NCI-H1694 treated with DMSO at 0.1 percent for 48 hours (cell line): Measurements from ENCODE around the gene INPP5K.

ENCODE experiments used
- DNase-seq: peaks from one replicate; lab custom pipeline; 2025; lab: John Stamatoyannopoulos, UW

Gene INPP5K

GRCh38 chr17:1505586-1505985, 10.8 kb downstream of the INPP5K start:
- DNase-seq, result no peak

- no peak for DNase-seq
Measured at GRCh38 chr17:1504866-1505265, 11.5 kb downstream of the INPP5K start.

GRCh38 chr17:1503699-1504098, 12.7 kb downstream of the INPP5K start:
- DNase-seq, result no peak

- no peak for DNase-seq
Measured at GRCh38 chr17:1498869-1499268, 17.5 kb downstream of the INPP5K start.

- DNase-seq, result no peak
Measured at GRCh38 chr17:1498233-1498632, 18.2 kb downstream of the INPP5K start.

GRCh38 chr17:1497831-1498230, 18.6 kb downstream of the INPP5K start:
- DNase-seq, result no peak

- DNase-seq, result no peak
Measured at GRCh38 chr17:1496869-1497268, 19.5 kb downstream of the INPP5K start.

GRCh38 chr17:1495265-1495989, 21.0 kb downstream of the INPP5K start:
- DNase-seq, result no peak

- no peak for DNase-seq
Measured at GRCh38 chr17:1494736-1495253, 21.6 kb downstream of the INPP5K start.

- no peak for DNase-seq
Measured at GRCh38 chr17:1494203-1494602, 22.2 kb downstream of the INPP5K start.

GRCh38 chr17:1493291-1493980, 23.0 kb downstream of the INPP5K start:
- DNase-seq, result no peak

GRCh38 chr17:1492249-1493206, 23.9 kb downstream of the INPP5K start, which contains the start of gene MYO1C:
TSS of gene MYO1C (minus strand) at chr17:1492686. CDS start at chr17:1492487, 199 bp downstream.
- no peak for DNase-seq

GRCh38 chr17:1491443-1492248, 24.8 kb downstream of the INPP5K start:
- DNase-seq, result no peak

GRCh38 chr17:1490643-1491442, 25.6 kb downstream of the INPP5K start:
- peak; percentile 29 for DNase-seq

GRCh38 chr17:1488826-1489270, 27.6 kb downstream of the INPP5K start:
- no peak for DNase-seq

GRCh38 chr17:1487939-1488825, 28.2 kb downstream of the INPP5K start:
- DNase-seq, result no peak

GRCh38 chr17:1486802-1487695, 29.4 kb downstream of the INPP5K start:
- no peak for DNase-seq
